Esophagus muscularis mucosa (tissue), 4 donors: ENCODE results near the gene GCKR.

Source experiments
- CTCF ChIP-seq, 3 experiments: fragments of 200-600 bp in 2 of 3; fragments of 450-650 bp in 1 of 3; sonication (generic) in 2 of 3; IDR thresholded peaks; one replicate each; pipeline ENCODE4 v1.5.1; 2017 to 2019; ENCODE audit warnings: antibody characterized with exemption in 3 of 3, mild to moderate bottlenecking in 2 of 3, moderate library complexity in 1 of 3
- EP300 ChIP-seq: sonication (generic); formaldehyde crosslinking; IDR thresholded peaks from one replicate; pipeline ENCODE4 v1.6.1; 2017; ENCODE audit warnings: antibody characterized with exemption
- POLR2A ChIP-seq: fragments of 450-650 bp; IDR thresholded peaks from one replicate; pipeline ENCODE4 v1.6.1; 2017; ENCODE audit warnings: antibody characterized with exemption, moderate library complexity, mild to moderate bottlenecking, low read depth
- POLR2AphosphoS5 ChIP-seq, 2 donors: sonication (generic); formaldehyde crosslinking; IDR thresholded peaks; one replicate each; pipeline ENCODE4 v1.6.1; 2017; ENCODE audit warnings: antibody characterized with exemption in 2 of 2

- TF ChIP-seq CTCF (IDR thresholded peaks at IDR 0.05) (no peak), POLR2AphosphoS5 (IDR thresholded peaks at IDR 0.05) (peak; percentile 29 to 70), POLR2A (no peak), EP300 (peak; percentile 52)
Measured at GRCh38 chr2:27494284-27494943, 2.2 kb upstream of the GCKR start.
